Transverse colon (tissue), 4 donors: ENCODE data around the gene ZNF595. TPM values are rescaled to one million over a fixed set of nuclear protein-coding genes. Genes with fewer than 3 reads are reported as not detected.

Experiments used
- DNase-seq: peaks from one replicate; pipeline ENCODE4 v3.0.0-alpha.2; 2019
- H3K27ac ChIP-seq, 4 donors: fragments of 200-600 bp; sonication (generic); 2 replicates each; pipeline ENCODE4 v1.5.1; 2016 to 2018; ENCODE audit warnings: inconsistent platforms in 4 of 4
- H3K27me3 ChIP-seq: fragments of 200-600 bp; sonication (generic); 2 replicates; pipeline ENCODE4 v1.5.1; 2017; ENCODE audit warnings: inconsistent platforms
- H3K36me3 ChIP-seq, 4 donors: fragments of 200-600 bp; sonication (generic); 2 replicates each; pipeline ENCODE4 v1.5.1; 2017 to 2019; ENCODE audit warnings: inconsistent platforms in 4 of 4
- H3K4me1 ChIP-seq, 4 donors: fragments of 200-600 bp; sonication (generic); 2 replicates each; pipeline ENCODE4 v1.5.1; 2017 to 2020; ENCODE audit warnings: inconsistent platforms in 4 of 4
- H3K4me3 ChIP-seq, 4 donors: fragments of 200-600 bp; sonication (generic); 1 replicate in 1 of 4; 2 replicates in 3 of 4; pipeline versions ENCODE4 v1.5.1 to v1.6.1; 2017 to 2019; ENCODE audit warnings: inconsistent platforms in 4 of 4
- H3K9me3 ChIP-seq, 2 donors: fragments of 200-600 bp; sonication (generic); 2 replicates each; pipeline ENCODE4 v1.5.1; 2017 to 2019; ENCODE audit warnings: inconsistent platforms in 2 of 2
- EP300 ChIP-seq: sonication (generic); formaldehyde crosslinking; IDR thresholded peaks from one replicate; pipeline ENCODE4 v1.6.1; 2017; ENCODE audit warnings: antibody characterized with exemption, low read depth
- POLR2A ChIP-seq: fragments of 450-650 bp; IDR thresholded peaks from one replicate; pipeline ENCODE4 v1.6.1; 2016; ENCODE audit warnings: antibody characterized with exemption, mild to moderate bottlenecking, moderate library complexity
- POLR2AphosphoS5 ChIP-seq, 3 donors: sonication (generic); formaldehyde crosslinking; IDR thresholded peaks; one replicate each; pipeline ENCODE4 v1.6.1; 2016; ENCODE audit warnings: antibody characterized with exemption in 3 of 3
- WGBS, 2 donors: methylation state at CpG; one replicate each; pipeline ENCODE4 v1.1.5; 2018; ENCODE audit warnings: low coverage in 1 of 2; 5-methylcytosine and 5-hydroxymethylcytosine counted together
- in situ Hi-C, 4 donors: fragments of 200-750 bp; cut with MboI; loops; one replicate each; pipeline versions ENCODE4 v1.15.0 to v1.15.1; 2017; ENCODE audit warnings: low sequenced_read_pairs in 3 of 4, low pct_ligation_motif_present in 1 of 4, low pct_unique_long_range_greater_than_20kb in 1 of 4
- intact Hi-C: fragments of 100-400 bp; cut with DNase I; formaldehyde crosslinking; loops from one replicate; pipeline ENCODE4 v1.15.1; 2023; ENCODE audit warnings: low total_unique reads
- total RNA-seq, 4 donors: library from RNA; depleted of rRNA; stranded (reverse); fragments of >200 nt; gene quantifications; one replicate each; pipeline ENCODE4 v1.1.0, GENCODE V29; 2016
- TF ChIP-seq, protein P1 (sequence below), 5 experiments: fragments of 200-600 bp in 3 of 5; fragments of 450-650 bp in 2 of 5; sonication (generic) in 3 of 5; IDR thresholded peaks; 1 replicate in 2 of 5; 2 replicates in 3 of 5; pipeline ENCODE4 v1.5.1; 2016 to 2017; ENCODE audit warnings: antibody characterized with exemption in 5 of 5, inconsistent platforms in 3 of 5, mild to moderate bottlenecking in 2 of 5, moderate library complexity in 1 of 5

The ZNF595 gene
- total RNA-seq, 4 donors from 2014 or later = 7.2 to 23.3 (median 12.6) TPM

DNA sequence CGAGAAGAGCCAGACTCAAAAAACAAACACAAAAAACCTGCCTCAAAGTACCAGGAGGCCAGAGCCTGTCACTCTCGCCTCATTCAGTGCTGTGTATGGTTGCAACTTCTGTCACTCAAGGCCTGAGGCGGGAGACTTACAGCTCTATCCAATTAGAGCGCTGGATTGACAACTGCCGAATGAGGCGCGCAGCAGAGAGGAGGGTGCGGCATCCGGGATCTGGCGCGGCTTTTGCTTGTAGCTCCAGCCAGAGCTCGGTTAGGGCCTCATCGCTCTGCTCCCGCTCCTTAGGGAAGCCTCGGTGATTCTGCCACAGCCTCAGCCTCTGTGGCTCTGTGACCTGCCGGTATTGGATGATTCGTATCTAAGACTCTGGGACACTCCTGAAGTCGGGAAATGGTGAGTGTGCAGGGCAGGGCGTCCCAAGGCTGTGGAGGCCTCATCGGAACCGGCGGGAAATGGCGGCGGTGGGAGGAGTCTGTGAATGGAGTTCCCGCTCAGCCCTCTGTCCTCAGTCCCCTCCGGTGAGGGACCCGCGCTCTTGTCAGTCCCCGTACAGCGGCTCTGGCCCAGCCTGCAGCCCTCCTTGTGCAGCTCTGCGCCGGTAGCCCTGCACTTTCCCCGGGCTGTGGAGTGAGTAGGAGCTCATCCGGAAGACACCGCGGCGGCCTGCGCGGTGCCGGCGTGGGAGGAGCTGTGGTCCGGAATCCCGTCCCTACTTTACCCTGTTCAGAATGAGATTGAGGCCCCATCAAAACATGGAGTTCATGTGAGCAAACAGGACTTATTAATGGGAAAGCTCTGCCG is 71.4 kb downstream of the ZNF595 start, which contains the start of gene ZNF718:
ZNF718 (plus strand) TSS at position 227 of the 807 bp plus-strand sequence; CDS start at position 397, 170 bp downstream.
- Histone ChIP-seq H3K27ac (peak within 1 kb of the TSS; percentile 86 to 95 (median 90)), H3K27me3 (no peaks in the 10 kb centered on the region), H3K36me3 (peaks cover 0 to 29% (median 7%) of the 10 kb centered on the region in 4 donors), H3K4me3 (peak within 1 kb of the TSS; percentile 52 to 95 (median 82)), H3K9me3 (peaks cover 5 to 24% of the 10 kb centered on the region in 2 donors), H3K4me1 (peaks cover 6 to 12% (median 9%) of the 10 kb centered on the region in 4 donors)
- 0 to 1% methylated on average over 1 to 43 of the region's 44 CpGs for WGBS, 2 donors
- intact Hi-C loops = no loop called here
- DNase-seq = peak; percentile 94
- TF ChIP-seq, protein P1, sequence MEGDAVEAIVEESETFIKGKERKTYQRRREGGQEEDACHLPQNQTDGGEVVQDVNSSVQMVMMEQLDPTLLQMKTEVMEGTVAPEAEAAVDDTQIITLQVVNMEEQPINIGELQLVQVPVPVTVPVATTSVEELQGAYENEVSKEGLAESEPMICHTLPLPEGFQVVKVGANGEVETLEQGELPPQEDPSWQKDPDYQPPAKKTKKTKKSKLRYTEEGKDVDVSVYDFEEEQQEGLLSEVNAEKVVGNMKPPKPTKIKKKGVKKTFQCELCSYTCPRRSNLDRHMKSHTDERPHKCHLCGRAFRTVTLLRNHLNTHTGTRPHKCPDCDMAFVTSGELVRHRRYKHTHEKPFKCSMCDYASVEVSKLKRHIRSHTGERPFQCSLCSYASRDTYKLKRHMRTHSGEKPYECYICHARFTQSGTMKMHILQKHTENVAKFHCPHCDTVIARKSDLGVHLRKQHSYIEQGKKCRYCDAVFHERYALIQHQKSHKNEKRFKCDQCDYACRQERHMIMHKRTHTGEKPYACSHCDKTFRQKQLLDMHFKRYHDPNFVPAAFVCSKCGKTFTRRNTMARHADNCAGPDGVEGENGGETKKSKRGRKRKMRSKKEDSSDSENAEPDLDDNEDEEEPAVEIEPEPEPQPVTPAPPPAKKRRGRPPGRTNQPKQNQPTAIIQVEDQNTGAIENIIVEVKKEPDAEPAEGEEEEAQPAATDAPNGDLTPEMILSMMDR (IDR thresholded peaks at IDR 0.05) = no peak
- TF ChIP-seq POLR2A (peak; percentile 83), EP300 (no peak), POLR2AphosphoS5 (IDR thresholded peaks at IDR 0.05) (peak; percentile 83 to 88 (median 85))
- in situ Hi-C loops = no loop called here

DNA sequence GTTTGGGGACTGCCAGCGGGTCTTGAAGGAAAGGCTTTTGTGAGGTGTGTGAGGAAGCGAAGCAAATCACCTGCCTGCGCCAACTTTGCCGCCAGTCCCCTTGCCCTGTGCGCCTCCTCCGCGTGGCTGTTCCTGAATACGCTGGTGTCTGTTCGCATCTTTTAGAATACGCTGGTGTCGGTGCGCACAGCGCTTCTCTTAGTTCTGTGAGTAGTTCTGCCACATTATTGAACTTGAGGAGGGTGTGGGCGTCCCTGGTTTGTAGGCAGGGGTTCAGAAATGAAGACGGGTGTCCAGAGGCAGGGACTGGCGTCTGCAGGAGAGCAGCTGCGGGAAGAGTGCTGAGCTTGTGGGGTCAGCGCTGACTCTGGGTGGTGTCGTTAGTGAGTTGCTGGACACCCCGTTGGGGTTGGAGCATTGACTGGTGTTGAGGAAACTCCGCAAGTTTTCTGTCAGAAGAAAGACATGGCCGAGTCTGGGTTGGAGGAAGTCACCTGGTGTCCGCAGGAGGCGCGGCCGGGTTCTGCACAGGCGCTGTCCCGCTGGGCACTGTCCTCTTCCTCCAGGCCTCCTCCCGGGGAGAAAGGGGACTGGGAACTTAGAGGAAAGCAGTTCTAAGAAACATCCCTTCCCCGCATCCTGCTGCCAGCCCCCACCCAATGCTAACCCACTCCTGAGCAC is 72.1 kb downstream of the ZNF595 start:
- WGBS, 2 donors = 13% methylated on average over 30 of the region's 30 CpGs; no CpG with 5 or more reads in 1 of the 2 donors

DNA sequence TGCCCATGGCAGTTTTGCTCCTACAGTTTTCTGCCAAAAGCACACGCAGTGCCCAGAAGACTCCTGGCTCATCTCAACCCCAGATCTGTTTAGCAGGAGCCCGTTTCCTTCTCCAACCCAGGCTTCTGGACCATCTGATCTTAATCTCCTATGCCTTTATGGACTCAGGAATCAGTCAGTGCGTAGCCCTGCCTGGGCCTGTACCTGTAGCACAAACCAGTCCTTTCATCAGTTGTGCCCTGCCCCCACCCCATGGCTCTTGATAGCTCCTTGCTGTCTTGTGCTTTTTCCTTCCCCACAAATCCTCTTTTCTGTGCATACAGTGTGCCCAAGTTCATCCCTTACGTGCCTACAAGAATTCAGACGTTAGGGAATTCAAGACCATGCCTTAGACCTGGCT is 72.7 kb downstream of the ZNF595 start:
- in situ Hi-C loops (no loop called here), intact Hi-C loops (no loop called here)
- peak overlapping the region; percentile 12 to 84 (median 66) for H3K4me3 ChIP-seq
- no peak for DNase-seq
- H3K36me3 ChIP-seq = peaks cover 0 to 30% (median 7%) of the 10 kb centered on the region in 4 donors
- H3K9me3 ChIP-seq = peaks cover 5 to 29% of the 10 kb centered on the region in 2 donors
- H3K27me3 ChIP-seq = no peaks in the 10 kb centered on the region
- no peak for TF ChIP-seq POLR2AphosphoS5 (IDR thresholded peaks at IDR 0.05)
- TF ChIP-seq EP300 = no peak
- no peak for TF ChIP-seq POLR2A
- TF ChIP-seq, protein P1 (IDR thresholded peaks at IDR 0.05) = no peak
- WGBS, 2 donors = 67 to 86% methylated on average over 3 to 5 of the region's 5 CpGs
- peak overlapping the region; percentile 86 to 95 (median 90) for H3K27ac ChIP-seq
- peaks cover 6 to 12% (median 9%) of the 10 kb centered on the region in 4 donors for H3K4me1 ChIP-seq

More for the DNA sequence above, 72.1 kb downstream of the ZNF595 start:
- intact Hi-C loops (no loop called here), in situ Hi-C loops (no loop called here)
- DNase-seq = peak; percentile 53
- Histone ChIP-seq H3K36me3 (peaks cover 0 to 29% (median 7%) of the 10 kb centered on the region in 4 donors), H3K27me3 (no peaks in the 10 kb centered on the region), H3K4me1 (peaks cover 6 to 12% (median 9%) of the 10 kb centered on the region in 4 donors), H3K4me3 (peak overlapping the region; percentile 52 to 95 (median 82)), H3K27ac (peak overlapping the region; percentile 86 to 95 (median 90)), H3K9me3 (peaks cover 5 to 29% of the 10 kb centered on the region in 2 donors)
- TF ChIP-seq, protein P1 (IDR thresholded peaks at IDR 0.05) = no peak
- no peak for TF ChIP-seq EP300
- TF ChIP-seq POLR2AphosphoS5 (IDR thresholded peaks at IDR 0.05) = no peak
- no peak for TF ChIP-seq POLR2A

DNA sequence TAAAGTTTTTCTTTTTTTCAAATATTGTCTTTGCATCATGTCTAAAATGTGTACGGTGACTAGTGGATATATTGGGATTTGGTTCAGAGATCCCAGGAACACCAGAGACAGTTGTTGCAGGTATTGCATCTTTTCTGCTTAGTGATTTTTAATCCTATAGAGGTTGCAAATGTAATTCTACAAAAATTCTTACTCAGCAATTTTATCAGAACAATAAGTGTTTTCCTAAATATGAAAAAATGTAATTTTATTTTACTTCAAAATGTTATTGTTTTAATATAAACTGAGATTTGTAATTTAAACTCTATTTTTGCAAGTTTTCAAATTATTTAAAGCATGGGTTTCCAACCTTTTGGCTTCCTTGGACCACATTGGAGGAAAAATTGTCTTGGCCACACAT is 79.4 kb downstream of the ZNF595 start:
- Histone ChIP-seq H3K4me1 (no peaks in the 10 kb centered on the region), H3K27ac (no peak overlapping the region), H3K4me3 (no peak overlapping the region), H3K36me3 (peaks cover 1 to 63% (median 28%) of the 10 kb centered on the region in 4 donors), H3K9me3 (peaks cover 31 to 40% of the 10 kb centered on the region in 2 donors), H3K27me3 (no peaks in the 10 kb centered on the region)
- in situ Hi-C loops = no loop called here
- intact Hi-C loops = no loop called here
- TF ChIP-seq, protein P1 (IDR thresholded peaks at IDR 0.05) = no peak
- TF ChIP-seq EP300 = no peak
- no peak for TF ChIP-seq POLR2A
- TF ChIP-seq POLR2AphosphoS5 (IDR thresholded peaks at IDR 0.05) = no peak
- WGBS, 2 donors = 100% methylated on average over 1 of the region's 1 CpG
- no peak for DNase-seq
